CD4-positive, alpha-beta T cell (primary cell): Measurements from ENCODE around the gene RXFP3. TPM values are rescaled to one million over a fixed set of nuclear protein-coding genes. Genes with fewer than 3 reads are reported as not detected.

ENCODE experiments used
- ATAC-seq: fragments of 200-7000 bp; cut with Tn5 transposase; one replicate; pipeline ENCODE4 v1.10.0; 2022; ENCODE audit warnings: mild to moderate bottlenecking; ENCODE audit not compliant: poor library complexity
- CTCF ChIA-PET: fragments of 350-600 bp; sonication (Branson Sonifier 250); formaldehyde crosslinking; loops from one replicate; lab custom pipeline; 2021; ENCODE audit warnings: antibody characterized with exemption, inconsistent platforms; lab: Charles Lee
- POLR2A ChIA-PET: fragments of 350-600 bp; sonication (Branson Sonifier 250); formaldehyde crosslinking; loops from one replicate; lab custom pipeline; 2021; ENCODE audit warnings: antibody characterized with exemption, inconsistent platforms; lab: Charles Lee
- DNase-seq, 14 experiments: peaks; one replicate each; pipeline ENCODE4 v3.0.0-alpha.2; 2013 to 2020; ENCODE audit warnings: mixed read lengths in 2 of 14
- H3K27ac ChIP-seq, 2 donors: one replicate each; pipeline versions ENCODE4 v1.5.1 to v1.7.0; 2013; ENCODE audit warnings: low read length in 2 of 2, low read depth in 1 of 2, mild to moderate bottlenecking in 1 of 2
- H3K27me3 ChIP-seq, 2 experiments: 1 replicate in 1 of 2; 2 replicates in 1 of 2; pipeline versions ENCODE4 v1.6.1 to v1.7.0; 2013; ENCODE audit warnings: low read length in 2 of 2, control low read depth in 1 of 2, mild to moderate bottlenecking in 1 of 2, moderate library complexity in 1 of 2; ENCODE audit not compliant: insufficient read depth in 2 of 2, control insufficient read depth in 1 of 2
- H3K36me3 ChIP-seq: one replicate; pipeline ENCODE4 v1.6.1; 2013; ENCODE audit warnings: low read length, control low read depth; ENCODE audit not compliant: insufficient read depth
- H3K4me1 ChIP-seq: one replicate; pipeline ENCODE4 v1.6.1; 2013; ENCODE audit warnings: low read length, control low read depth; ENCODE audit not compliant: insufficient read depth
- H3K4me3 ChIP-seq: one replicate; pipeline ENCODE4 v1.5.1; 2013; ENCODE audit warnings: mild to moderate bottlenecking, low read length, moderate library complexity
- H3K9me3 ChIP-seq, 2 experiments: 1 replicate in 1 of 2; 2 replicates in 1 of 2; pipeline versions ENCODE4 v1.6.1 to v1.7.0; 2013; ENCODE audit warnings: low read length in 2 of 2, mild to moderate bottlenecking in 2 of 2, control low read depth in 1 of 2, moderate library complexity in 1 of 2; ENCODE audit not compliant: control insufficient read depth in 1 of 2, insufficient read depth in 1 of 2
- H3K27ac Mint-ChIP-seq: one replicate; pipeline ENCODE4 v1.8.0; 2020; ENCODE audit warnings: mixed read lengths
- H3K27me3 Mint-ChIP-seq: one replicate; pipeline ENCODE4 v1.8.0; 2021; ENCODE audit warnings: mixed read lengths
- H3K36me3 Mint-ChIP-seq: one replicate; pipeline ENCODE4 v1.8.0; 2021; ENCODE audit warnings: low read depth, mixed read lengths
- H3K4me1 Mint-ChIP-seq: one replicate; pipeline ENCODE4 v1.8.0; 2021; ENCODE audit warnings: low read depth, mixed read lengths
- H3K4me3 Mint-ChIP-seq: one replicate; pipeline ENCODE4 v1.8.0; 2020; ENCODE audit warnings: mild to moderate bottlenecking, mixed read lengths
- H3K9me3 Mint-ChIP-seq: one replicate; pipeline ENCODE4 v1.8.0; 2020; ENCODE audit warnings: mixed read lengths
- CTCF ChIP-seq: fragments of 200-600 bp; IDR thresholded peaks from one replicate; pipeline ENCODE4 v1.8.0; 2022; ENCODE audit warnings: antibody characterized with exemption, mild to moderate bottlenecking
- intact Hi-C, 2 experiments: fragments of 100-400 bp; cut with DNase I in 1 of 2; cut with micrococcal nuclease in 1 of 2; formaldehyde crosslinking; loops; one replicate each; pipeline versions ENCODE4 v1.15.1 to v1.9.0; 2023 to 2025; cut with DNase I, micrococcal nuclease
- polyA plus RNA-seq, 2 donors: library from polyadenylated mRNA; unstranded; fragments of 120-200 nt; gene quantifications; one replicate each; pipeline ENCODE4 v1.2.1, GENCODE V29; 2013
- total RNA-seq, 174 experiments: library from RNA in 2 of 174; stranded (reverse) in 2 of 174; gene quantifications; one replicate each; pipeline ENCODE4 v1.2.3 and lab custom pipeline; 2021 to 2026

The RXFP3 gene
- total RNA-seq (not detected), total RNA-seq (lab: John Stamatoyannopoulos, UW) (0 to 0.08 (median 0) reads per million in 172 experiments)
- polyA plus RNA-seq (2013, experiment 1 of 2): not detected
- polyA plus RNA-seq (2013, experiment 2 of 2): not detected

GRCh38 chr5:33936381-33937016 is at the start of gene RXFP3:
RXFP3 (plus strand) TSS chr5:33936386; CDS start chr5:33936741, 355 bp downstream.
- ChIA-PET POLR2A (no interaction called here), CTCF (interaction anchor here (2.6 kb wide), 1 partner anchor 501 kb away, joined by 13 read pairs; no protein-coding TSS in a partner anchor)
- no peak for DNase-seq
- peaks cover 74% of the 10 kb centered on the region for H3K27me3 Mint-ChIP-seq
- H3K4me3 Mint-ChIP-seq: no peak within 1 kb of the TSS
- H3K36me3 Mint-ChIP-seq: no peaks in the 10 kb centered on the region
- no peaks in the 10 kb centered on the region for H3K9me3 Mint-ChIP-seq
- Histone ChIP-seq H3K4me3 (no peak within 1 kb of the TSS), H3K27ac (no peak within 1 kb of the TSS), H3K9me3 (peaks cover 0 to 26% of the 10 kb centered on the region in 2 experiments), H3K36me3 (no peaks in the 10 kb centered on the region), H3K27me3 (peaks cover 37 to 56% of the 10 kb centered on the region in 2 experiments), H3K4me1 (peaks cover 7% of the 10 kb centered on the region)
- intact Hi-C loops: loop anchor here in 1 of 2 experiments (10.0 kb wide), 1 partner anchor 352 kb away; no protein-coding TSS in a partner anchor
- TF ChIP-seq CTCF: no peak
- ATAC-seq: no peak
- H3K27ac Mint-ChIP-seq: no peak within 1 kb of the TSS
- no peaks in the 10 kb centered on the region for H3K4me1 Mint-ChIP-seq

GRCh38 chr5:33887268-33887667 is 48.9 kb upstream of the RXFP3 start:
- Mint-ChIP-seq H3K27me3 (peaks cover 37% of the 10 kb centered on the region), H3K4me1 (peaks cover 8% of the 10 kb centered on the region), H3K27ac (no peak overlapping the region), H3K9me3 (no peaks in the 10 kb centered on the region), H3K36me3 (no peaks in the 10 kb centered on the region), H3K4me3 (no peak overlapping the region)
- ChIA-PET CTCF (interaction anchor here (0.9 kb wide), 1 partner anchor 10 kb away, joined by 4 read pairs; no protein-coding TSS in a partner anchor), POLR2A (no interaction called here)
- intact Hi-C loops: no loop called here
- no peaks in the 10 kb centered on the region for H3K4me1 ChIP-seq
- peaks cover 0 to 2% of the 10 kb centered on the region in 2 experiments for H3K9me3 ChIP-seq
- H3K27me3 ChIP-seq: peaks cover 13 to 24% of the 10 kb centered on the region in 2 experiments
- no peak for TF ChIP-seq CTCF
- no peaks in the 10 kb centered on the region for H3K36me3 ChIP-seq
- H3K27ac ChIP-seq: no peak overlapping the region
- no peak for DNase-seq
- H3K4me3 ChIP-seq: no peak overlapping the region
- no peak for ATAC-seq

- Mint-ChIP-seq H3K4me1 (peaks cover 8% of the 10 kb centered on the region), H3K36me3 (no peaks in the 10 kb centered on the region), H3K27ac (no peak overlapping the region), H3K4me3 (no peak overlapping the region), H3K27me3 (peaks cover 46% of the 10 kb centered on the region), H3K9me3 (no peaks in the 10 kb centered on the region)
- intact Hi-C loops: no loop called here
- Histone ChIP-seq H3K9me3 (peaks cover 0 to 6% of the 10 kb centered on the region in 2 experiments), H3K4me1 (no peaks in the 10 kb centered on the region), H3K27me3 (peaks cover 23 to 37% of the 10 kb centered on the region in 2 experiments), H3K36me3 (no peaks in the 10 kb centered on the region), H3K4me3 (no peak overlapping the region), H3K27ac (no peak overlapping the region)
- TF ChIP-seq CTCF: no peak
- CTCF ChIA-PET: no interaction called here
- DNase-seq (no peak), ATAC-seq (no peak)
- POLR2A ChIA-PET: no interaction called here
Measured at GRCh38 chr5:33888587-33888986, 47.6 kb upstream of the RXFP3 start.
